ENCODE data around the gene PPT2. TPM values are rescaled to one million over a fixed set of nuclear protein-coding genes. Genes with fewer than 3 reads are reported as not detected.
"Not testable (repeated sequence)": the region's sequence is repeated elsewhere in the genome, so short reads cannot be mapped to it uniquely, and the experiment has no call there.

The PPT2 gene
- polyA plus RNA-seq, 2 of the 4 experiments (the other 2 are of a cell fraction): 9.3 to 11.7 TPM

GRCh38 chr6:32140420-32141046 is 13.4 kb upstream of the PPT2 start:
- Histone ChIP-seq H3K4me1 (no peaks in the 10 kb centered on the region), H3K27ac (no peak overlapping the region), H3K4me2 (no peak overlapping the region), H3K9me3 (no peaks in the 10 kb centered on the region), H3K4me3 (no peak overlapping the region)
- DNase-seq (ENCODE audit: low read depth in 1 of 2, low spot score in 1 of 2): no peak
- no peak for TF ChIP-seq CHD2 (IDR thresholded peaks at IDR 0.05; ENCODE audit: low read length, partially characterized antibody)
- TF ChIP-seq RFX5 (IDR thresholded peaks at IDR 0.05): no peak
- no peak for TF ChIP-seq GATA3 (IDR thresholded peaks at IDR 0.05; ENCODE audit: borderline replicate concordance)
- no peak for TF ChIP-seq HMGXB4 (CRISPR knock-in tag; IDR thresholded peaks at IDR 0.05; ENCODE audit: borderline replicate concordance)
- no peak for TF ChIP-seq FOSB (CRISPR knock-in tag; IDR thresholded peaks at IDR 0.05)
- no peak for TF ChIP-seq KDM5A (IDR thresholded peaks at IDR 0.05)
- no peak for TF ChIP-seq CHD4 (IDR thresholded peaks at IDR 0.05; ENCODE audit: borderline replicate concordance)
- TF ChIP-seq NPAS2 (CRISPR knock-in tag; IDR thresholded peaks at IDR 0.05; ENCODE audit: borderline replicate concordance): no peak
- TF ChIP-seq, protein P1, sequence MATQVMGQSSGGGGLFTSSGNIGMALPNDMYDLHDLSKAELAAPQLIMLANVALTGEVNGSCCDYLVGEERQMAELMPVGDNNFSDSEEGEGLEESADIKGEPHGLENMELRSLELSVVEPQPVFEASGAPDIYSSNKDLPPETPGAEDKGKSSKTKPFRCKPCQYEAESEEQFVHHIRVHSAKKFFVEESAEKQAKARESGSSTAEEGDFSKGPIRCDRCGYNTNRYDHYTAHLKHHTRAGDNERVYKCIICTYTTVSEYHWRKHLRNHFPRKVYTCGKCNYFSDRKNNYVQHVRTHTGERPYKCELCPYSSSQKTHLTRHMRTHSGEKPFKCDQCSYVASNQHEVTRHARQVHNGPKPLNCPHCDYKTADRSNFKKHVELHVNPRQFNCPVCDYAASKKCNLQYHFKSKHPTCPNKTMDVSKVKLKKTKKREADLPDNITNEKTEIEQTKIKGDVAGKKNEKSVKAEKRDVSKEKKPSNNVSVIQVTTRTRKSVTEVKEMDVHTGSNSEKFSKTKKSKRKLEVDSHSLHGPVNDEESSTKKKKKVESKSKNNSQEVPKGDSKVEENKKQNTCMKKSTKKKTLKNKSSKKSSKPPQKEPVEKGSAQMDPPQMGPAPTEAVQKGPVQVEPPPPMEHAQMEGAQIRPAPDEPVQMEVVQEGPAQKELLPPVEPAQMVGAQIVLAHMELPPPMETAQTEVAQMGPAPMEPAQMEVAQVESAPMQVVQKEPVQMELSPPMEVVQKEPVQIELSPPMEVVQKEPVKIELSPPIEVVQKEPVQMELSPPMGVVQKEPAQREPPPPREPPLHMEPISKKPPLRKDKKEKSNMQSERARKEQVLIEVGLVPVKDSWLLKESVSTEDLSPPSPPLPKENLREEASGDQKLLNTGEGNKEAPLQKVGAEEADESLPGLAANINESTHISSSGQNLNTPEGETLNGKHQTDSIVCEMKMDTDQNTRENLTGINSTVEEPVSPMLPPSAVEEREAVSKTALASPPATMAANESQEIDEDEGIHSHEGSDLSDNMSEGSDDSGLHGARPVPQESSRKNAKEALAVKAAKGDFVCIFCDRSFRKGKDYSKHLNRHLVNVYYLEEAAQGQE (IDR thresholded peaks at IDR 0.05): no peak
- no peak for TF ChIP-seq CTCF (IDR thresholded peaks at IDR 0.05)
- TF ChIP-seq EHMT2 (IDR thresholded peaks at IDR 0.05; ENCODE audit: low read depth): no peak
- TF ChIP-seq CBX8 (IDR thresholded peaks at IDR 0.05): no peak
- TF ChIP-seq, protein P2, sequence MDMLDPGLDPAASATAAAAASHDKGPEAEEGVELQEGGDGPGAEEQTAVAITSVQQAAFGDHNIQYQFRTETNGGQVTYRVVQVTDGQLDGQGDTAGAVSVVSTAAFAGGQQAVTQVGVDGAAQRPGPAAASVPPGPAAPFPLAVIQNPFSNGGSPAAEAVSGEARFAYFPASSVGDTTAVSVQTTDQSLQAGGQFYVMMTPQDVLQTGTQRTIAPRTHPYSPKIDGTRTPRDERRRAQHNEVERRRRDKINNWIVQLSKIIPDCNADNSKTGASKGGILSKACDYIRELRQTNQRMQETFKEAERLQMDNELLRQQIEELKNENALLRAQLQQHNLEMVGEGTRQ (IDR thresholded peaks at IDR 0.05): no peak
- no peak for TF ChIP-seq FOXS1 (CRISPR knock-in tag; IDR thresholded peaks at IDR 0.05)
- TF ChIP-seq, protein P3, sequence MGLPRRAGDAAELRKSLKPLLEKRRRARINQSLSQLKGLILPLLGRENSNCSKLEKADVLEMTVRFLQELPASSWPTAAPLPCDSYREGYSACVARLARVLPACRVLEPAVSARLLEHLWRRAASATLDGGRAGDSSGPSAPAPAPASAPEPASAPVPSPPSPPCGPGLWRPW (IDR thresholded peaks at IDR 0.05): no peak
- TF ChIP-seq JUN (IDR thresholded peaks at IDR 0.05): no peak
- no peak for TF ChIP-seq NFE2L2 (conservative IDR thresholded peaks at IDR 0.05; ENCODE audit: low read length)
- no peak for TF ChIP-seq EHF (CRISPR knock-in tag; IDR thresholded peaks at IDR 0.05)
- no peak for TF ChIP-seq FOSL2 (IDR thresholded peaks at IDR 0.05)
- no peak for TF ChIP-seq FOSL2 (CRISPR knock-in tag; IDR thresholded peaks at IDR 0.05)
- ATAC-seq: no peak
- 78% methylated on average over 5 of the region's 5 CpGs for WGBS (ENCODE audit: missing lambda C conversion rate)
- POLR2A ChIA-PET: no interaction called here
- no peak for FAIRE-seq
- CTCF ChIA-PET: interaction anchor here (0.6 to 0.9 kb wide), 2 partner anchors 40 to 46 kb away, joined by 3 read pairs; no protein-coding TSS in a partner anchor

DNA sequence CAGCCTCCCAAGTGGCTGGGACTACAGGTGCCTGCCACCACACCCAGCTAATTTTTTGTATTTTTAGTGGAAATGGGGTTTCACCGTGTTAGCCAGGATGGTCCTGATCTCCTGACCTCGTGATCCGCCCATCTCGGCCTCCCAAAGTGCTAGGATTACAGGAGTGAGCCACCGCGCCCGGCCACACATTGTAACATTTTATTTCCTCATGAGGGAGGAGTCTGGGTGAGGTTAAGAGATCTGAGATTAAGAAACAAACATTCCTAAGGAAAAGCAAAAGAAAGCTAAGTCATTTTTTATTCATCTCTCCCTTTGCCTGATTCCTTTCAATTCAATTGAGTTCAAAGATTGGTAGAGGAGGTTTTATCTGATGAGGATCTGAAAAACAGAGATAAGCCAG is 9.7 kb upstream of the PPT2 start:
- not testable (repeated sequence) for FAIRE-seq

More for the DNA sequence above, 9.7 kb upstream of the PPT2 start:
- H3K4me1 ChIP-seq; ATAC-seq; H3K27ac ChIP-seq; POLR2A ChIA-PET; H3K9me3 ChIP-seq; DNase-seq (ENCODE audit: low read depth in 1 of 2, low spot score in 1 of 2); H3K4me3 ChIP-seq; H3K4me2 ChIP-seq: not testable (repeated sequence)
- WGBS (ENCODE audit: missing lambda C conversion rate): 75% methylated on average over 7 of the region's 7 CpGs
- CTCF ChIA-PET: interaction anchor here (1.0 to 4.2 kb wide), 2 partner anchors 11 to 26 kb away, joined by 3 to 15 read pairs; no protein-coding TSS in a partner anchor

Measured in A549 (cell line).